GM23338 (cell line): ENCODE measurements around the gene UGGT2.
A peak's percentile ranks its signal among the peaks of the same experiment; 100 is the strongest.

Experiments used
- CREB1 ChIP-seq: fragments of 250-450 bp; sonication (Bioruptor Pico); IDR thresholded peaks from 2 replicates; pipeline ENCODE4 v1.5.0; 2020; ENCODE audit warnings: low read depth, mild to moderate bottlenecking, moderate library complexity
- EZH2 ChIP-seq: fragments of 200-600 bp; sonication (generic); IDR thresholded peaks from one replicate; pipeline ENCODE4 v1.8.0; 2017; ENCODE audit warnings: antibody characterized with exemption, mild to moderate bottlenecking, low read depth; ENCODE audit not compliant: unreplicated experiment
- EZH2phosphoT487 ChIP-seq: fragments of 200-600 bp; sonication (generic); IDR thresholded peaks from one replicate; pipeline ENCODE4 v1.8.1; 2018; ENCODE audit warnings: antibody characterized with exemption; ENCODE audit not compliant: unreplicated experiment
- JUNB ChIP-seq: IDR thresholded peaks from one replicate; pipeline ENCODE4 v1.6.1; 2016; ENCODE audit warnings: antibody characterized with exemption; ENCODE audit not compliant: unreplicated experiment
- NANOG ChIP-seq: IDR thresholded peaks from 2 replicates; pipeline ENCODE4 v1.6.1; 2016; ENCODE audit warnings: antibody characterized with exemption, borderline replicate concordance
- POLR2AphosphoS5 ChIP-seq: IDR thresholded peaks from 2 replicates; pipeline ENCODE4 v1.6.1; 2016; ENCODE audit warnings: antibody characterized with exemption, low read depth
- REST ChIP-seq: IDR thresholded peaks from one replicate; pipeline ENCODE4 v1.6.1; 2018; ENCODE audit warnings: antibody characterized with exemption; ENCODE audit not compliant: unreplicated experiment
- STAT1 ChIP-seq: IDR thresholded peaks from one replicate; pipeline ENCODE4 v1.6.1; 2016; ENCODE audit warnings: antibody characterized with exemption; ENCODE audit not compliant: unreplicated experiment
- ZNF114 ChIP-seq: fragments of 250-450 bp; sonication (Bioruptor Pico); IDR thresholded peaks from 2 replicates; pipeline ENCODE4 v1.5.0; 2020; ENCODE audit warnings: mild to moderate bottlenecking, moderate library complexity
- ZNF331 ChIP-seq: fragments of 250-450 bp; sonication (Bioruptor Pico); IDR thresholded peaks from 2 replicates; pipeline ENCODE4 v1.5.0; 2020; ENCODE audit warnings: low read depth, mild to moderate bottlenecking, moderate library complexity
- ZNF462 ChIP-seq: fragments of 250-450 bp; sonication (Bioruptor Pico); IDR thresholded peaks from 2 replicates; pipeline ENCODE4 v1.5.0; 2020; ENCODE audit warnings: mild to moderate bottlenecking, moderate library complexity
- TF ChIP-seq, protein P1 (sequence below), 2 experiments: fragments of 200-600 bp in 1 of 2; sonication (generic) in 1 of 2; conservative IDR thresholded peaks; 2 replicates each; pipeline versions ENCODE4 v1.5.1 to v1.6.1; 2016 to 2017; ENCODE audit warnings: antibody characterized with exemption in 2 of 2, low read depth in 2 of 2, mild to moderate bottlenecking in 2 of 2, moderate library complexity in 1 of 2
- TF ChIP-seq, protein P2 (sequence below): IDR thresholded peaks from 2 replicates; pipeline ENCODE4 v1.6.1; 2016; ENCODE audit warnings: antibody characterized with exemption

GRCh38 chr13:95954266-95954665 is 98.9 kb downstream of the UGGT2 start:
- TF ChIP-seq, protein P1, sequence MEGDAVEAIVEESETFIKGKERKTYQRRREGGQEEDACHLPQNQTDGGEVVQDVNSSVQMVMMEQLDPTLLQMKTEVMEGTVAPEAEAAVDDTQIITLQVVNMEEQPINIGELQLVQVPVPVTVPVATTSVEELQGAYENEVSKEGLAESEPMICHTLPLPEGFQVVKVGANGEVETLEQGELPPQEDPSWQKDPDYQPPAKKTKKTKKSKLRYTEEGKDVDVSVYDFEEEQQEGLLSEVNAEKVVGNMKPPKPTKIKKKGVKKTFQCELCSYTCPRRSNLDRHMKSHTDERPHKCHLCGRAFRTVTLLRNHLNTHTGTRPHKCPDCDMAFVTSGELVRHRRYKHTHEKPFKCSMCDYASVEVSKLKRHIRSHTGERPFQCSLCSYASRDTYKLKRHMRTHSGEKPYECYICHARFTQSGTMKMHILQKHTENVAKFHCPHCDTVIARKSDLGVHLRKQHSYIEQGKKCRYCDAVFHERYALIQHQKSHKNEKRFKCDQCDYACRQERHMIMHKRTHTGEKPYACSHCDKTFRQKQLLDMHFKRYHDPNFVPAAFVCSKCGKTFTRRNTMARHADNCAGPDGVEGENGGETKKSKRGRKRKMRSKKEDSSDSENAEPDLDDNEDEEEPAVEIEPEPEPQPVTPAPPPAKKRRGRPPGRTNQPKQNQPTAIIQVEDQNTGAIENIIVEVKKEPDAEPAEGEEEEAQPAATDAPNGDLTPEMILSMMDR (conservative IDR thresholded peaks at IDR 0.05; ENCODE audit: low read depth in 2 of 2), result no peak
- TF ChIP-seq POLR2AphosphoS5 (no peak), ZNF331 (CRISPR knock-in tag) (no peak), JUNB (no peak), EZH2phosphoT487 (no peak), REST (no peak), EZH2 (no peak), CREB1 (no peak), NANOG (peak; percentile 88), ZNF114 (CRISPR knock-in tag) (no peak), STAT1 (no peak), ZNF462 (CRISPR knock-in tag) (no peak)
- TF ChIP-seq, protein P2, sequence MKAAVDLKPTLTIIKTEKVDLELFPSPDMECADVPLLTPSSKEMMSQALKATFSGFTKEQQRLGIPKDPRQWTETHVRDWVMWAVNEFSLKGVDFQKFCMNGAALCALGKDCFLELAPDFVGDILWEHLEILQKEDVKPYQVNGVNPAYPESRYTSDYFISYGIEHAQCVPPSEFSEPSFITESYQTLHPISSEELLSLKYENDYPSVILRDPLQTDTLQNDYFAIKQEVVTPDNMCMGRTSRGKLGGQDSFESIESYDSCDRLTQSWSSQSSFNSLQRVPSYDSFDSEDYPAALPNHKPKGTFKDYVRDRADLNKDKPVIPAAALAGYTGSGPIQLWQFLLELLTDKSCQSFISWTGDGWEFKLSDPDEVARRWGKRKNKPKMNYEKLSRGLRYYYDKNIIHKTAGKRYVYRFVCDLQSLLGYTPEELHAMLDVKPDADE, result no peak
